Endothelial cell of umbilical vein (primary cell): ENCODE results near the gene LRRC74B. TPM values are rescaled to one million over a fixed set of nuclear protein-coding genes. Genes with fewer than 3 reads are reported as not detected.
A peak's percentile ranks its signal among the peaks of the same experiment; 100 is the strongest.

Experiments
- BruUV-seq: library from RNA; stranded (reverse); fragments of 400-500 nt; replicated peaks from 2 replicates; lab custom pipeline; 2021; lab: Mats Ljungman, UMichigan
- CTCF ChIA-PET: fragments of 300-600, 350-600 bp; sonication (Branson Sonifier 250); formaldehyde crosslinking; loops from one replicate; lab custom pipeline; 2021; ENCODE audit warnings: antibody characterized with exemption, inconsistent platforms; lab: Charles Lee
- POLR2A ChIA-PET: fragments of 300-600, 350-600 bp; sonication (Branson Sonifier 250); formaldehyde crosslinking; loops from one replicate; lab custom pipeline; 2021; ENCODE audit warnings: antibody characterized with exemption, inconsistent platforms; lab: Charles Lee
- DNase-seq: peaks from one replicate; pipeline ENCODE4 v3.0.0-alpha.2; 2011; ENCODE audit warnings: low read depth, low spot score
- FAIRE-seq: peaks from 2 replicates; lab custom pipeline; 2011; peaks lifted over from hg19 to GRCh38; lab: Jason Lieb, UNC
- H2AFZ ChIP-seq: 2 replicates; pipeline ENCODE4 v1.6.0; 2012; ENCODE audit warnings: low read depth, low read length, control low read depth, inconsistent platforms
- H3K27ac ChIP-seq: 2 replicates; pipeline ENCODE4 v1.5.1; 2011; ENCODE audit warnings: low read depth, mild to moderate bottlenecking, control low read depth, low read length, moderate library complexity; ENCODE audit not compliant: insufficient read depth
- H3K27me3 ChIP-seq, 2 experiments: 2 replicates each; pipeline versions ENCODE4 v1.6.0 to v1.6.1; 2011; ENCODE audit warnings: low read length in 2 of 2, mixed read lengths in 1 of 2; ENCODE audit not compliant: control insufficient read depth in 2 of 2, insufficient read depth in 2 of 2
- H3K36me3 ChIP-seq, 2 experiments: 2 replicates in 1 of 2; 3 replicates in 1 of 2; pipeline ENCODE4 v1.5.1; 2011; ENCODE audit warnings: low read length in 2 of 2, mild to moderate bottlenecking in 1 of 2, moderate library complexity in 1 of 2; ENCODE audit not compliant: control insufficient read depth in 2 of 2, insufficient read depth in 2 of 2; ENCODE audit errors: extremely low read depth in 1 of 2
- H3K4me1 ChIP-seq: 3 replicates; pipeline ENCODE4 v1.5.1; 2011; ENCODE audit warnings: mild to moderate bottlenecking, low read length; ENCODE audit not compliant: control insufficient read depth, insufficient read depth; ENCODE audit errors: extremely low read depth
- H3K4me2 ChIP-seq: 2 replicates; pipeline ENCODE4 v1.6.1; 2011; ENCODE audit warnings: low read length, control low read depth, mixed read lengths; ENCODE audit not compliant: insufficient read depth
- H3K4me3 ChIP-seq, 3 experiments: fragments of 200-600 bp in 1 of 3; sonication (generic), shearing (Covaris generic) in 1 of 3; replicated peaks in 1 of 3; 2 replicates each; pipeline ENCODE4 v1.5.1; 2011 to 2016; ENCODE audit warnings: control low read depth in 3 of 3, low read length in 3 of 3, mild to moderate bottlenecking in 2 of 3, inconsistent platforms in 1 of 3, low read depth in 1 of 3, moderate library complexity in 1 of 3; ENCODE audit not compliant: insufficient read depth in 1 of 3
- H3K79me2 ChIP-seq: 2 replicates; pipeline ENCODE4 v1.6.0; 2012; ENCODE audit warnings: low read length, inconsistent platforms; ENCODE audit not compliant: control insufficient read depth, insufficient read depth
- H3K9ac ChIP-seq: replicated peaks from 2 replicates; pipeline ENCODE3; 2011; ENCODE audit warnings: low read length, control low read depth; ENCODE audit not compliant: insufficient read depth; ENCODE audit errors: extremely low read depth
- H3K9me1 ChIP-seq: replicated peaks from 3 replicates; pipeline ENCODE4 v1.6.0; 2011; ENCODE audit warnings: mild to moderate bottlenecking, low read length; ENCODE audit not compliant: control insufficient read depth, insufficient read depth; ENCODE audit errors: extremely low read depth
- H3K9me3 ChIP-seq: replicated peaks from 2 replicates; pipeline ENCODE4 v1.5.1; 2012; ENCODE audit warnings: low read length, inconsistent platforms; ENCODE audit not compliant: control insufficient read depth, insufficient read depth
- H4K20me1 ChIP-seq: replicated peaks from 2 replicates; pipeline ENCODE3; 2011; ENCODE audit warnings: mild to moderate bottlenecking, low read length; ENCODE audit not compliant: control insufficient read depth, insufficient read depth; ENCODE audit errors: extremely low read depth
- CTCF ChIP-seq, 2 donors: IDR thresholded peaks; 1 replicate in 1 of 2; 2 replicates in 1 of 2; pipeline ENCODE4 v1.5.1; 2011; ENCODE audit warnings: low read length in 2 of 2, mild to moderate bottlenecking in 2 of 2, moderate library complexity in 2 of 2, control low read depth in 1 of 2, inconsistent platforms in 1 of 2, low read depth in 1 of 2; ENCODE audit not compliant: insufficient read depth in 1 of 2; ENCODE audit errors: extremely low read depth in 1 of 2
- FOS ChIP-seq: IDR thresholded peaks from 2 replicates; pipeline ENCODE4 v1.6.1; 2011; ENCODE audit warnings: mild to moderate bottlenecking, low read length, moderate library complexity, borderline replicate concordance; ENCODE audit not compliant: insufficient read depth
- JUN ChIP-seq: IDR thresholded peaks from 2 replicates; pipeline ENCODE4 v1.6.1; 2011; ENCODE audit warnings: borderline replicate concordance, low read depth; ENCODE audit not compliant: insufficient read length, insufficient read depth
- MAX ChIP-seq: IDR thresholded peaks from 2 replicates; pipeline ENCODE4 v1.6.1; 2011; ENCODE audit not compliant: insufficient read depth, insufficient read length
- MYC ChIP-seq: IDR thresholded peaks from one replicate; pipeline ENCODE4 v1.6.1; 2011; ENCODE audit warnings: mild to moderate bottlenecking, low read depth, low read length
- POLR2A ChIP-seq: IDR thresholded peaks from 2 replicates; pipeline ENCODE4 v1.6.1; 2012; ENCODE audit warnings: low read depth, mild to moderate bottlenecking, control low read depth, low read length
- dilution Hi-C: fragments of 300-500 bp; cut with MboI; formaldehyde crosslinking; loops from one replicate; pipeline ENCODE4 v1.15.0; 2019; ENCODE audit warnings: low sequenced_read_pairs; ENCODE audit not compliant: extremely low pct_ligation_motif_present
- intact Hi-C: fragments of 100-400 bp; cut with micrococcal nuclease; formaldehyde crosslinking; loops from one replicate; pipeline ENCODE4 v1.10.0; 2022
- polyA plus RNA-seq, 4 experiments: library from polyadenylated mRNA; depleted of rRNA in 3 of 4; stranded (reverse) in 3 of 4; unstranded in 1 of 4; fragments of >200 nt; gene quantifications; 2 replicates each; pipeline versions ENCODE4 v1.2.1 to v1.2.3, GENCODE V29; 2011 to 2012; ENCODE audit warnings: missing spikeins in 1 of 4
- total RNA-seq: library from RNA; stranded (reverse); gene quantifications from 2 replicates; pipeline ENCODE4 v1.2.3, GENCODE V29; 2021

LRRC74B gene
- total and polyA plus RNA-seq, 2 donors (not counting 3 experiments of a cell fraction or from before 2014, with no cell fraction given): not detected

- dilution Hi-C loops: no loop called here
- intact Hi-C loops: loop anchor here (2.0 to 5.0 kb wide), 2 partner anchors 83 to 112 kb away; partner anchors contain the start of gene CRKL
- no peak for FAIRE-seq
Observed at GRCh38 chr22:20999350-21000206, 46.2 kb upstream of the LRRC74B start.

More at GRCh38 chr22:20999350-21000206, 46.2 kb upstream of the LRRC74B start:
- no peaks in the 10 kb centered on the region for H3K9me1 ChIP-seq
- no peak overlapping the region for H3K4me3 ChIP-seq
- no peak overlapping the region for H2AFZ ChIP-seq
- H3K9me3 ChIP-seq: no peaks in the 10 kb centered on the region
- no peaks in the 10 kb centered on the region for H4K20me1 ChIP-seq
- peaks cover 22% of the 10 kb centered on the region for H3K4me1 ChIP-seq
- H3K79me2 ChIP-seq: peaks cover 20% of the 10 kb centered on the region
- peaks cover 5 to 16% of the 10 kb centered on the region in 2 experiments for H3K36me3 ChIP-seq
- no peak overlapping the region for H3K9ac ChIP-seq
- BruUV-seq: no TSS peak
- ChIA-PET POLR2A (interaction anchor here (0.8 to 1.5 kb wide), 2 partner anchors 17 to 18 kb away, joined by 3 to 6 read pairs; partner anchors contain the start of gene LZTR1), CTCF (interaction anchor here (1.4 kb wide), 1 partner anchor 17 kb away, joined by 3 read pairs; the partner anchor contains the start of gene LZTR1)
- no peaks in the 10 kb centered on the region for H3K27me3 ChIP-seq
- DNase-seq: no peak
- no peak overlapping the region for H3K4me2 ChIP-seq
- H3K27ac ChIP-seq: no peak overlapping the region
- TF ChIP-seq MAX (no peak), POLR2A (peak; percentile 40), JUN (no peak), MYC (no peak), CTCF (IDR thresholded peaks at IDR 0.05; ENCODE audit: extremely low read depth in 1 of 2, insufficient read depth in 1 of 2, low read depth in 1 of 2, low read length in 2 of 2) (no peak), FOS (no peak)
